Measurements from ENCODE around the gene IGSF23. TPM values are rescaled to one million over a fixed set of nuclear protein-coding genes. Genes with fewer than 3 reads are reported as not detected.
A peak's percentile ranks its signal among the peaks of the same experiment; 100 is the strongest.
"Not testable (repeated sequence)": the region's sequence is repeated elsewhere in the genome, so short reads cannot be mapped to it uniquely, and the experiment has no call there.

Gene IGSF23
- total and polyA plus RNA-seq, 11 donors, result 0.21 to 3.5 (median 0.83) TPM; not detected in 8

DNA sequence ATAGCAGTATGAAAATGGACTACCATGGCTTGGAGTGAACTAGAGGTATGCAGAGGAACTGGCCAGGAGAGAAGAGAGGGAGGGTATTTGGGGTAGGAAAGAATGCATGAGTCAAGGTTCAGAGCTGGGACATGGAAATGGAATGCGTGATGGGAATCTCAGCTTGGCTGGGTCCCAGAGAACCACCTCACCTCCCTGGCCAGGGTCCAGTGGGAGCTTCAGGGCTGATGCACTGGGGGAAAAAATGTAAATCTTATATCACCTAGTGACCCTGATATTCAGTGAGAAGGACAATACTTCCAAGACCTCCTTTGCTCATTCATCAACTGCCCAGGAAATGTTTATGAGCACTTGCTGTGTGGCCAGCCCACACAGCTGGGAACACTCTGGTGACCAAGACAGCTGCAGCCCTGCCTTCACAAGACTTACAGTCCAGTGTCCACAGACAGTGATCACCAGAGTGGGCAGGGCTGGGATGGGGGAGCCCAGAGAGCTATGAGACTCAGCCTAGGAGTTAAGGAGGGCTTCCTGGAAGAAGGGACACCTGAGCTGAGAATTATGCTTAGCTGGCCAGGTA, 12.8 kb downstream of the IGSF23 start:
- no peak overlapping the region for H3K27ac ChIP-seq

DNA sequence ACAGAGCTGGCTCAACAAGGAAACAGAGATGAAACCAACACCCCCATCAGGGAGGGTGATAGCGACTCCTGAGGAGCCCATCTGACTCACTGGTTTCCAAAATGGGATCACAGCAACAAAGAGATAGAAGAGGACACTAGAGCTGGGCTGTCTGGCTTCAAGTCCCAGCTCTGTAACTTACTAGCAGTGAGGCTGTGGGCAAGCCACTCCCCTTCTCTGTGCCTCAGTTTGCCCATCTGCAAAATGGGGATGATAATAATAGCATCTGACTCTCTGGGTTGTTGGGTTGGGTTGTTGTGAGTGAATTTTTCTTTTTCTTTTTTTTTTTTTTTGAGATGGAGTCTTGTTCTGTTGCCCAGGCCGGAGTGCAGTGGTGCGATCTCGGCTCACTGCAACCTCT, 14.3 kb downstream of the IGSF23 start:
- H3K36me3 ChIP-seq, result no peaks in the 10 kb centered on the region
- no peaks in the 10 kb centered on the region for H3K27me3 ChIP-seq
- no peak overlapping the region for H3K27ac ChIP-seq
- DNase-seq, result no peak
- peaks cover 0 to 11% (median 0%) of the 10 kb centered on the region in 12 donors for H3K4me1 ChIP-seq
- 89 to 97% (median 97%) methylated on average over 4 of the region's 4 CpGs for WGBS, 4 donors
- no peak for ATAC-seq
- H3K9me3 ChIP-seq, result no peaks in the 10 kb centered on the region
- TF ChIP-seq POLR2A (IDR thresholded peaks at IDR 0.05), result no peak
- TF ChIP-seq, protein P1, sequence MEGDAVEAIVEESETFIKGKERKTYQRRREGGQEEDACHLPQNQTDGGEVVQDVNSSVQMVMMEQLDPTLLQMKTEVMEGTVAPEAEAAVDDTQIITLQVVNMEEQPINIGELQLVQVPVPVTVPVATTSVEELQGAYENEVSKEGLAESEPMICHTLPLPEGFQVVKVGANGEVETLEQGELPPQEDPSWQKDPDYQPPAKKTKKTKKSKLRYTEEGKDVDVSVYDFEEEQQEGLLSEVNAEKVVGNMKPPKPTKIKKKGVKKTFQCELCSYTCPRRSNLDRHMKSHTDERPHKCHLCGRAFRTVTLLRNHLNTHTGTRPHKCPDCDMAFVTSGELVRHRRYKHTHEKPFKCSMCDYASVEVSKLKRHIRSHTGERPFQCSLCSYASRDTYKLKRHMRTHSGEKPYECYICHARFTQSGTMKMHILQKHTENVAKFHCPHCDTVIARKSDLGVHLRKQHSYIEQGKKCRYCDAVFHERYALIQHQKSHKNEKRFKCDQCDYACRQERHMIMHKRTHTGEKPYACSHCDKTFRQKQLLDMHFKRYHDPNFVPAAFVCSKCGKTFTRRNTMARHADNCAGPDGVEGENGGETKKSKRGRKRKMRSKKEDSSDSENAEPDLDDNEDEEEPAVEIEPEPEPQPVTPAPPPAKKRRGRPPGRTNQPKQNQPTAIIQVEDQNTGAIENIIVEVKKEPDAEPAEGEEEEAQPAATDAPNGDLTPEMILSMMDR (IDR thresholded peaks at IDR 0.05), result no peak
- no peak overlapping the region for H3K4me3 ChIP-seq
- intact Hi-C loops (cut with DNase I), result no loop called here

More for the DNA sequence above, 12.8 kb downstream of the IGSF23 start:
- no peaks in the 10 kb centered on the region for H3K36me3 ChIP-seq
- H3K4me1 ChIP-seq, result peaks cover 0 to 14% (median 0%) of the 10 kb centered on the region in 12 donors
- TF ChIP-seq, protein P1 (IDR thresholded peaks at IDR 0.05), result no peak
- no peak for TF ChIP-seq POLR2A (IDR thresholded peaks at IDR 0.05)
- intact Hi-C loops (cut with DNase I), result no loop called here
- ATAC-seq (peak in 2 of 4 donors; percentile 39 to 42), DNase-seq (no peak)
- WGBS, 4 donors, result 10 to 36% (median 28%) methylated on average over 1 of the region's 1 CpG
- no peaks in the 10 kb centered on the region for H3K9me3 ChIP-seq
- H3K4me3 ChIP-seq, result no peak overlapping the region
- H3K27me3 ChIP-seq, result no peaks in the 10 kb centered on the region

DNA sequence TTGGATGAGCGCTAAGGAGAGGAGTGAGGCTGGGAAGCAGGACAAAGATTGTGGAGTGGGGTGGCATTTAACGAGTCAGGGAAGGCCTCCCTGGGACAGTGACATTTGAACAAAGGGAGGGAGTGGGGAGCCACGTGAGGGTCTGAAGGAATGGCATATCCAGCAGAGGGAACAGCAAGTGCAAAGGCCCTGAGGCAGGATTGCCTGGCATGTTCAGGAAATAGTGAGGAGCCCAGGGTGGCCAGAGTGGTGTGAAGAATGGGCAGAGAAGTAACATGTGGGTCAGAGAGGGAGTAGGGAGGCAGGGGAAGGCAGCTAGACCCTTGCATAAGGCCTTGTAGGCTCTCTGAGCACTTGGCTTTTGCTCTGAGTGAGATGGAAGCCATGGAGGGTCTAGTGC, 15.4 kb downstream of the IGSF23 start:
- no peak for DNase-seq
- no peak overlapping the region for H3K4me3 ChIP-seq
- H3K4me1 ChIP-seq, result peaks cover 0 to 15% (median 6%) of the 10 kb centered on the region in 12 donors
- no peak for ATAC-seq
- 91 to 93% (median 92%) methylated on average over 3 of the region's 3 CpGs for WGBS, 4 donors
- intact Hi-C loops (cut with DNase I), result no loop called here
- H3K27ac ChIP-seq, result no peak overlapping the region
- no peaks in the 10 kb centered on the region for H3K9me3 ChIP-seq
- TF ChIP-seq, protein P1 (IDR thresholded peaks at IDR 0.05), result no peak
- no peaks in the 10 kb centered on the region for H3K27me3 ChIP-seq
- H3K36me3 ChIP-seq, result no peaks in the 10 kb centered on the region

DNA sequence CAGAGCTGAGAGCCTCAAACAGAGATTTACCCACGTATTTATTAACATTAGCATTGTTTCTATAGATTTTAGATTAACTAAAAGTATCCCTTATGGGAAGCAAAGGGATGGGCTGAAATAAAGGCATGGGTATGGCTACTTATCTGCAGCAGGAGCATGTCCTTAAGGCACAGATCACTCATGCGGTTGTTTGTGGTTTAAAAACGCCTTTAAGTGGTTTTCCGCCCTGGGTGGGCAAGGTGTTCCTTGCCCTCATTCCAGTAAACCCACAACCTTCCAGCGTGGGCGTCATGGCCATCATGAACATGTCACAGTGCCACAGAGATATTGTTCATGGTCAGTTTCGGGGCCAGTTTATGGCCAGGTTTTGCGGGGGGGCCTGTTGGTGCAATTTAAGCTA, 18.2 kb downstream of the IGSF23 start:
- intact Hi-C loops (cut with DNase I); DNase-seq; H3K9me3 ChIP-seq; H3K36me3 ChIP-seq; H3K27me3 ChIP-seq; H3K4me3 ChIP-seq; ATAC-seq; H3K27ac ChIP-seq: not testable (repeated sequence)
- H3K4me1 ChIP-seq, result peaks cover 0 to 32% (median 10%) of the 10 kb centered on the region in 12 donors
- WGBS, 4 donors, result 91 to 94% (median 92%) methylated on average over 8 of the region's 8 CpGs

DNA sequence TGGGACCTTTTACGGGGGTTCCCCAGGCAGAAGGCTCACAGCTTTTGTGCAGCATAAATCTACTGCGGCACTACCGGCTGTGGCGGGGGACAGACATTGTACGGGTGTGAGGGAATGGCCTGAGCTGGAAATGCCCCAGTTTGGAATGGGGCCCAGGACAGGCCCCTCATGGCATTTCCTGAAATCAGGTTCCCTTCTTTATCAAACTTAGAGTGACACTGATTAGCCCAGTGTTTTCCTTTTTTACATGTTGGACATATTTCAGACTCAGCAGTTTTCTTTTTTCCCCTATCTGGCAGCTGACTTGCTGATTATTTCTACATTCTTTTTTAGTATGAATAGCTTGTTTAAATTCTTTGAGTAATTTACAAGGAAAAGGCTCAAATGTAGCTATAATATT, 20.7 kb downstream of the IGSF23 start:
- intact Hi-C loops (cut with DNase I); ATAC-seq; H3K9me3 ChIP-seq; H3K36me3 ChIP-seq; H3K27me3 ChIP-seq; DNase-seq: not testable (repeated sequence)
- WGBS, 4 donors, result 2 to 6% (median 5%) methylated on average over 5 of the region's 5 CpGs
- H3K27ac ChIP-seq, result peak overlapping the region in 10 of 12 donors; percentile 3 to 63 (median 44)
- H3K4me3 ChIP-seq, result peak overlapping the region in 9 of 12 donors; percentile 10 to 44 (median 19)
- peaks cover 0 to 33% (median 10%) of the 10 kb centered on the region in 12 donors for H3K4me1 ChIP-seq
